ENCODE data around the gene IRF4.

The IRF4 gene

GRCh38 chr6:353642-354614 lies 37.6 kb upstream of the IRF4 start:
- TF ChIP-seq CTCF (IDR thresholded peaks at IDR 0.05; ENCODE audit: borderline replicate concordance, control extremely low read depth, extremely low read depth, insufficient read depth, missing control alignments), result no peak
- DNase-seq (ENCODE audit: low spot score), result no peak
- in situ Hi-C loops (cut with MboI; ENCODE audit: low sequenced_read_pairs, unreplicated experiment), result no loop called here

GRCh38 chr6:354631-355280 lies 36.8 kb upstream of the IRF4 start:
- in situ Hi-C loops (cut with MboI; ENCODE audit: low sequenced_read_pairs, unreplicated experiment), result no loop called here
- DNase-seq (ENCODE audit: low spot score), result no peak
- no peak for TF ChIP-seq CTCF (IDR thresholded peaks at IDR 0.05; ENCODE audit: borderline replicate concordance, control extremely low read depth, extremely low read depth, insufficient read depth, missing control alignments)

- no peak for DNase-seq (ENCODE audit: low spot score)
- in situ Hi-C loops (cut with MboI; ENCODE audit: low sequenced_read_pairs, unreplicated experiment), result no loop called here
- no peak for TF ChIP-seq CTCF (IDR thresholded peaks at IDR 0.05; ENCODE audit: borderline replicate concordance, control extremely low read depth, extremely low read depth, insufficient read depth, missing control alignments)
These were observed 36.0 kb upstream of the IRF4 start for GRCh38 chr6:355373-356208.

- in situ Hi-C loops (cut with MboI; ENCODE audit: low sequenced_read_pairs, unreplicated experiment), result no loop called here
- TF ChIP-seq CTCF (IDR thresholded peaks at IDR 0.05; ENCODE audit: borderline replicate concordance, control extremely low read depth, extremely low read depth, insufficient read depth, missing control alignments), result no peak
- peak; percentile 89 for DNase-seq (ENCODE audit: low spot score)
These were observed 34.7 kb upstream of the IRF4 start for GRCh38 chr6:356828-357251.

- DNase-seq (ENCODE audit: low spot score), result no peak
- in situ Hi-C loops (cut with MboI; ENCODE audit: low sequenced_read_pairs, unreplicated experiment), result no loop called here
- TF ChIP-seq CTCF (IDR thresholded peaks at IDR 0.05; ENCODE audit: borderline replicate concordance, control extremely low read depth, extremely low read depth, insufficient read depth, missing control alignments), result no peak
These were observed 34.2 kb upstream of the IRF4 start for GRCh38 chr6:357261-357790.

Measured in GM13976 (cell line).